ENCODE results near the gene CCDC92. TPM values are rescaled to one million over a fixed set of nuclear protein-coding genes. Genes with fewer than 3 reads are reported as not detected.
A peak's percentile ranks its signal among the peaks of the same experiment; 100 is the strongest.

The CCDC92 gene
- total RNA-seq, 2 experiments from 2014 or later, result 3.3 to 3.7 TPM

GRCh38 chr12:123936471-123936870 lies 36.2 kb downstream of the CCDC92 start:
- intact Hi-C loops (cut with micrococcal nuclease), result no loop called here
- Mint-ChIP-seq H3K27me3 (ENCODE audit: low read depth) (no peaks in the 10 kb centered on the region), H3K27ac (no peak overlapping the region), H3K36me3 (ENCODE audit: low read depth) (peaks cover under 1% of the 10 kb centered on the region), H3K4me3 (no peak overlapping the region), H3K9me3 (no peaks in the 10 kb centered on the region), H3K4me1 (ENCODE audit: low read depth) (peaks cover 37% of the 10 kb centered on the region)
- no peak for DNase-seq
- CTCF ChIA-PET, result interaction anchor here (0.6 to 3.5 kb wide), 2 partner anchors 32 to 40 kb away, joined by 4 to 19 read pairs; no protein-coding TSS in a partner anchor

- Mint-ChIP-seq H3K27me3 (ENCODE audit: low read depth) (no peaks in the 10 kb centered on the region), H3K27ac (no peak overlapping the region), H3K4me3 (no peak overlapping the region), H3K4me1 (ENCODE audit: low read depth) (peaks cover 38% of the 10 kb centered on the region), H3K9me3 (no peaks in the 10 kb centered on the region), H3K36me3 (ENCODE audit: low read depth) (no peaks in the 10 kb centered on the region)
- no peak for DNase-seq
- intact Hi-C loops (cut with micrococcal nuclease), result no loop called here
- CTCF ChIA-PET, result interaction anchor here (0.6 kb wide), 1 partner anchor 40 kb away, joined by 4 read pairs; no protein-coding TSS in a partner anchor
Measured at GRCh38 chr12:123935956-123936355, 36.7 kb downstream of the CCDC92 start.

- H3K4me1 Mint-ChIP-seq (ENCODE audit: low read depth), result peaks cover 38% of the 10 kb centered on the region
- H3K27ac Mint-ChIP-seq, result no peak overlapping the region
- DNase-seq, result no peak
- intact Hi-C loops (cut with micrococcal nuclease), result no loop called here
- CTCF ChIA-PET, result no interaction called here
- no peaks in the 10 kb centered on the region for H3K36me3 Mint-ChIP-seq (ENCODE audit: low read depth)
- no peak overlapping the region for H3K4me3 Mint-ChIP-seq
- no peaks in the 10 kb centered on the region for H3K27me3 Mint-ChIP-seq (ENCODE audit: low read depth)
- no peaks in the 10 kb centered on the region for H3K9me3 Mint-ChIP-seq
Measured at GRCh38 chr12:123934829-123935228, 37.8 kb downstream of the CCDC92 start.

GRCh38 chr12:123934016-123934620 lies 38.5 kb downstream of the CCDC92 start:
- Mint-ChIP-seq H3K4me1 (ENCODE audit: low read depth) (peaks cover 37% of the 10 kb centered on the region), H3K27ac (no peak overlapping the region), H3K36me3 (ENCODE audit: low read depth) (no peaks in the 10 kb centered on the region), H3K9me3 (no peaks in the 10 kb centered on the region), H3K27me3 (ENCODE audit: low read depth) (no peaks in the 10 kb centered on the region), H3K4me3 (no peak overlapping the region)
- CTCF ChIA-PET, result interaction anchor here (1.0 kb wide), 1 partner anchor 92 kb away, joined by 3 read pairs; no protein-coding TSS in a partner anchor
- DNase-seq, result no peak
- intact Hi-C loops (cut with micrococcal nuclease), result no loop called here

GRCh38 chr12:123933214-123933613 lies 39.4 kb downstream of the CCDC92 start:
- CTCF ChIA-PET, result interaction anchor here (1.0 kb wide), 1 partner anchor 91 kb away, joined by 3 read pairs; no protein-coding TSS in a partner anchor
- peaks cover 28% of the 10 kb centered on the region for H3K4me1 Mint-ChIP-seq (ENCODE audit: low read depth)
- H3K9me3 Mint-ChIP-seq, result no peaks in the 10 kb centered on the region
- no peaks in the 10 kb centered on the region for H3K36me3 Mint-ChIP-seq (ENCODE audit: low read depth)
- no peaks in the 10 kb centered on the region for H3K27me3 Mint-ChIP-seq (ENCODE audit: low read depth)
- DNase-seq, result no peak
- H3K4me3 Mint-ChIP-seq, result no peak overlapping the region
- H3K27ac Mint-ChIP-seq, result no peak overlapping the region
- intact Hi-C loops (cut with micrococcal nuclease), result no loop called here

- Mint-ChIP-seq H3K4me3 (peak overlapping the region; percentile 10), H3K9me3 (no peaks in the 10 kb centered on the region), H3K4me1 (ENCODE audit: low read depth) (peaks cover 18% of the 10 kb centered on the region), H3K27me3 (ENCODE audit: low read depth) (no peaks in the 10 kb centered on the region), H3K36me3 (ENCODE audit: low read depth) (no peaks in the 10 kb centered on the region), H3K27ac (no peak overlapping the region)
- intact Hi-C loops (cut with micrococcal nuclease), result loop anchor here (1.0 kb wide), 1 partner anchor 27 kb away; no protein-coding TSS in a partner anchor
- DNase-seq, result peak; percentile 66
- CTCF ChIA-PET, result interaction anchor here (1.2 kb wide), 1 partner anchor 26 kb away, joined by 7 read pairs; no protein-coding TSS in a partner anchor
Measured at GRCh38 chr12:123931686-123932321, 40.8 kb downstream of the CCDC92 start.

- Mint-ChIP-seq H3K4me1 (ENCODE audit: low read depth) (peaks cover 14% of the 10 kb centered on the region), H3K9me3 (no peaks in the 10 kb centered on the region), H3K36me3 (ENCODE audit: low read depth) (no peaks in the 10 kb centered on the region), H3K27ac (no peak overlapping the region), H3K27me3 (ENCODE audit: low read depth) (no peaks in the 10 kb centered on the region), H3K4me3 (no peak overlapping the region)
- DNase-seq, result no peak
- intact Hi-C loops (cut with micrococcal nuclease), result no loop called here
- CTCF ChIA-PET, result interaction anchor here (1.9 kb wide), 1 partner anchor 9 kb away, joined by 7 read pairs; no protein-coding TSS in a partner anchor
Measured at GRCh38 chr12:123929946-123930583, 42.6 kb downstream of the CCDC92 start.

- no peaks in the 10 kb centered on the region for H3K9me3 Mint-ChIP-seq
- H3K27ac Mint-ChIP-seq, result no peak overlapping the region
- no peaks in the 10 kb centered on the region for H3K27me3 Mint-ChIP-seq (ENCODE audit: low read depth)
- CTCF ChIA-PET, result no interaction called here
- intact Hi-C loops (cut with micrococcal nuclease), result no loop called here
- peaks cover 14% of the 10 kb centered on the region for H3K4me1 Mint-ChIP-seq (ENCODE audit: low read depth)
- H3K36me3 Mint-ChIP-seq (ENCODE audit: low read depth), result no peaks in the 10 kb centered on the region
- H3K4me3 Mint-ChIP-seq, result no peak overlapping the region
- DNase-seq, result no peak
Measured at GRCh38 chr12:123928897-123929296, 43.7 kb downstream of the CCDC92 start.

GRCh38 chr12:123928274-123928865 lies 44.3 kb downstream of the CCDC92 start:
- Mint-ChIP-seq H3K9me3 (no peaks in the 10 kb centered on the region), H3K36me3 (ENCODE audit: low read depth) (no peaks in the 10 kb centered on the region), H3K4me1 (ENCODE audit: low read depth) (peaks cover 14% of the 10 kb centered on the region), H3K27me3 (ENCODE audit: low read depth) (no peaks in the 10 kb centered on the region), H3K27ac (no peak overlapping the region), H3K4me3 (no peak overlapping the region)
- intact Hi-C loops (cut with micrococcal nuclease), result no loop called here
- DNase-seq, result no peak
- CTCF ChIA-PET, result no interaction called here

GRCh38 chr12:123924539-123924938 lies 48.1 kb downstream of the CCDC92 start:
- Mint-ChIP-seq H3K4me3 (no peak overlapping the region), H3K27ac (no peak overlapping the region), H3K9me3 (no peaks in the 10 kb centered on the region), H3K36me3 (ENCODE audit: low read depth) (no peaks in the 10 kb centered on the region), H3K27me3 (ENCODE audit: low read depth) (no peaks in the 10 kb centered on the region), H3K4me1 (ENCODE audit: low read depth) (peaks cover 10% of the 10 kb centered on the region)
- no peak for DNase-seq
- intact Hi-C loops (cut with micrococcal nuclease), result no loop called here
- CTCF ChIA-PET, result no interaction called here

GRCh38 chr12:123923927-123924326 lies 48.7 kb downstream of the CCDC92 start:
- H3K4me1 Mint-ChIP-seq (ENCODE audit: low read depth), result peaks cover 10% of the 10 kb centered on the region
- H3K27me3 Mint-ChIP-seq (ENCODE audit: low read depth), result no peaks in the 10 kb centered on the region
- H3K36me3 Mint-ChIP-seq (ENCODE audit: low read depth), result no peaks in the 10 kb centered on the region
- no peak overlapping the region for H3K4me3 Mint-ChIP-seq
- intact Hi-C loops (cut with micrococcal nuclease), result no loop called here
- H3K27ac Mint-ChIP-seq, result no peak overlapping the region
- CTCF ChIA-PET, result interaction anchor here (0.9 kb wide), 1 partner anchor 60 kb away, joined by 3 read pairs; no protein-coding TSS in a partner anchor
- no peaks in the 10 kb centered on the region for H3K9me3 Mint-ChIP-seq
- DNase-seq, result no peak

GRCh38 chr12:123923038-123923437 lies 49.6 kb downstream of the CCDC92 start:
- no peaks in the 10 kb centered on the region for H3K9me3 Mint-ChIP-seq
- intact Hi-C loops (cut with micrococcal nuclease), result no loop called here
- no peak overlapping the region for H3K4me3 Mint-ChIP-seq
- H3K27me3 Mint-ChIP-seq (ENCODE audit: low read depth), result no peaks in the 10 kb centered on the region
- H3K36me3 Mint-ChIP-seq (ENCODE audit: low read depth), result no peaks in the 10 kb centered on the region
- no peak overlapping the region for H3K27ac Mint-ChIP-seq
- no peak for DNase-seq
- peaks cover 10% of the 10 kb centered on the region for H3K4me1 Mint-ChIP-seq (ENCODE audit: low read depth)
- CTCF ChIA-PET, result interaction anchor here (0.6 to 0.9 kb wide), 2 partner anchors 61 to 746 kb away, joined by 3 read pairs; no protein-coding TSS in a partner anchor

Data from activated naive CD4-positive, alpha-beta T cell treated with anti-CD3 and anti-CD28 coated beads for 36 hours (primary cell).